HepG2 (cell line): ENCODE measurements around the gene SLC4A11. TPM values are rescaled to one million over a fixed set of nuclear protein-coding genes. Genes with fewer than 3 reads are reported as not detected.

Source experiments
- AGO2 ChIP-seq: fragments of 200-400 bp; formaldehyde crosslinking; optimal IDR thresholded peaks from 2 replicates; pipeline ENCODE3; 2017; ENCODE audit warnings: mild to moderate bottlenecking, low read depth, low read length, moderate library complexity
- BRCA1 ChIP-seq: sonication (generic); formaldehyde crosslinking; IDR thresholded peaks from 2 replicates; pipeline ENCODE4 v1.4.0; 2020; ENCODE audit warnings: missing genetic modification reagents
- CHCHD3 ChIP-seq: sonication (generic); formaldehyde crosslinking; IDR thresholded peaks from 2 replicates; pipeline ENCODE4 v1.8.0; 2022; ENCODE audit warnings: mild to moderate bottlenecking, missing genetic modification reagents, moderate library complexity
- ERF ChIP-seq: IDR thresholded peaks from 2 replicates; pipeline ENCODE4 v1.6.1; 2018; ENCODE audit warnings: missing biosample characterization, missing genetic modification reagents
- FOSL2 ChIP-seq: sonication (generic); formaldehyde crosslinking; IDR thresholded peaks from 2 replicates; pipeline ENCODE4 v1.4.0; 2020; ENCODE audit warnings: missing genetic modification reagents
- FOXM1 ChIP-seq: sonication (generic); formaldehyde crosslinking; IDR thresholded peaks from 2 replicates; pipeline ENCODE4 v1.5.0; 2020; ENCODE audit warnings: missing genetic modification reagents
- HDAC1 ChIP-seq: sonication (generic); formaldehyde crosslinking; IDR thresholded peaks from 2 replicates; pipeline ENCODE4 v1.5.1; 2020; ENCODE audit warnings: mild to moderate bottlenecking, missing genetic modification reagents
- HOXD1 ChIP-seq: sonication (generic); formaldehyde crosslinking; IDR thresholded peaks from 2 replicates; pipeline ENCODE4 v1.5.0; 2020; ENCODE audit warnings: missing genetic modification reagents
- KLF13 ChIP-seq: sonication (generic); formaldehyde crosslinking; IDR thresholded peaks from 2 replicates; pipeline ENCODE4 v1.4.0; 2020; ENCODE audit warnings: mild to moderate bottlenecking, missing genetic modification reagents
- MBNL3 ChIP-seq: fragments of 250-450 bp; sonication (Bioruptor Pico); conservative IDR thresholded peaks from 2 replicates; pipeline ENCODE4 v1.8.0; 2022; ENCODE audit warnings: mild to moderate bottlenecking, inconsistent platforms
- PHF20 ChIP-seq: sonication (generic); formaldehyde crosslinking; IDR thresholded peaks from 2 replicates; pipeline ENCODE4 v1.5.0; 2020; ENCODE audit warnings: mild to moderate bottlenecking, missing genetic modification reagents
- SNAPC2 ChIP-seq: sonication (generic); formaldehyde crosslinking; IDR thresholded peaks from 2 replicates; pipeline ENCODE4 v1.8.1; 2022; ENCODE audit warnings: mild to moderate bottlenecking, missing genetic modification reagents
- SYNCRIP ChIP-seq: fragments of 200-400 bp; formaldehyde crosslinking; IDR thresholded peaks from 2 replicates; pipeline ENCODE4 v1.6.1; 2018; ENCODE audit warnings: mild to moderate bottlenecking, low read depth, low read length; ENCODE audit not compliant: insufficient read depth
- TOPORS ChIP-seq: sonication (generic); formaldehyde crosslinking; IDR thresholded peaks from 2 replicates; pipeline ENCODE4 v1.8.0; 2023; ENCODE audit warnings: mild to moderate bottlenecking, missing genetic modification reagents
- ZNF10 ChIP-seq: sonication (generic); formaldehyde crosslinking; IDR thresholded peaks from 2 replicates; pipeline ENCODE4 v1.4.0; 2020; ENCODE audit warnings: mild to moderate bottlenecking, low read depth, missing genetic modification reagents, borderline replicate concordance
- ZNF619 ChIP-seq: sonication (generic); formaldehyde crosslinking; IDR thresholded peaks from 2 replicates; pipeline ENCODE4 v1.4.0; 2020; ENCODE audit warnings: mild to moderate bottlenecking, missing genetic modification reagents
- polyA plus RNA-seq, 8 experiments: library from polyadenylated mRNA; depleted of rRNA in 3 of 8; stranded (reverse) in 7 of 8; unstranded in 1 of 8; fragments of >200 nt; fragmentation: Illumina TruSeq in 4 of 8; extraction: Trizol in 4 of 8; gene quantifications; 2 replicates each; pipeline versions ENCODE4 v1.2.1 to v1.2.3, GENCODE V29; 2011 to 2016; ENCODE audit warnings: low read depth in 4 of 8, missing spikeins in 1 of 8, mixed read lengths in 1 of 8; ENCODE audit not compliant: insufficient read depth in 1 of 8
- total RNA-seq, 5 experiments: library from RNA; depleted of rRNA; stranded (reverse); fragments of >200 nt; fragmentation: Illumina TruSeq; extraction: Trizol; gene quantifications; 2 replicates each; pipeline ENCODE4 v1.2.3, GENCODE V29; 2016; ENCODE audit warnings: low read depth in 1 of 5
- TF ChIP-seq, protein P1 (sequence below): sonication (generic); formaldehyde crosslinking; IDR thresholded peaks from 2 replicates; pipeline ENCODE4 v1.5.1; 2020; ENCODE audit warnings: mild to moderate bottlenecking, missing genetic modification reagents
- TF ChIP-seq, protein P2 (sequence below): IDR thresholded peaks from 2 replicates; pipeline ENCODE4 v1.6.1; 2016; ENCODE audit warnings: low read depth, missing genetic modification reagents, missing compliant biosample characterization
- TF ChIP-seq, protein P3 (sequence below): sonication (generic); formaldehyde crosslinking; IDR thresholded peaks from 2 replicates; pipeline ENCODE4 v1.9.0; 2022; ENCODE audit warnings: low read depth, missing genetic modification reagents
- TF ChIP-seq, protein P4 (sequence below): sonication (generic); formaldehyde crosslinking; conservative IDR thresholded peaks from 2 replicates; pipeline ENCODE4 v1.4.0; 2020; ENCODE audit warnings: missing genetic modification reagents

The SLC4A11 gene
- total and polyA plus RNA-seq, 2 of the 13 experiments (the other 11 are each of a cell fraction or from before 2014, with no cell fraction given), result 3.9 to 27.0 TPM

DNA sequence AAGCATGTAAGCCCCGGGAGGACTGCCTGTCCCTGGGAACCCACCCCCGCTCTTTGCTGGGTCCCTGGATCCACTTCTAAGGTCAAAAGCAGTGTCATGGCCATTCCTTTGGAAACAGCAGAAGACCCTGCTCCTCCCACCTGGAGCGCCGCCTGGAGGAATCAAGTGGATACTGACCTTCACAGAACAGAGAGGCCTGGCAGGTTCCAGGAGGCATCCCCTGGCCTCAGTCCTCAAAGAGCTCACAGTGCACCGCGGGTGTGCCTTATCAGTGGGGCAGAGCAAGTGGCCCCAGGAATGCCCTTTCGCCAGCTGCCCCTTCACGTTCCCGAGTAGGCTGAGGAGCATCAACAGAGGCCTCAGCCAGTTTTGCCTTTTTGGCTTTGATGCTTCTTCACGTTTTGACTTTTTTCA is 11.1 kb upstream of the SLC4A11 start (continued):
- no peak for TF ChIP-seq HOXD1 (CRISPR knock-in tag)
- TF ChIP-seq, protein P1, sequence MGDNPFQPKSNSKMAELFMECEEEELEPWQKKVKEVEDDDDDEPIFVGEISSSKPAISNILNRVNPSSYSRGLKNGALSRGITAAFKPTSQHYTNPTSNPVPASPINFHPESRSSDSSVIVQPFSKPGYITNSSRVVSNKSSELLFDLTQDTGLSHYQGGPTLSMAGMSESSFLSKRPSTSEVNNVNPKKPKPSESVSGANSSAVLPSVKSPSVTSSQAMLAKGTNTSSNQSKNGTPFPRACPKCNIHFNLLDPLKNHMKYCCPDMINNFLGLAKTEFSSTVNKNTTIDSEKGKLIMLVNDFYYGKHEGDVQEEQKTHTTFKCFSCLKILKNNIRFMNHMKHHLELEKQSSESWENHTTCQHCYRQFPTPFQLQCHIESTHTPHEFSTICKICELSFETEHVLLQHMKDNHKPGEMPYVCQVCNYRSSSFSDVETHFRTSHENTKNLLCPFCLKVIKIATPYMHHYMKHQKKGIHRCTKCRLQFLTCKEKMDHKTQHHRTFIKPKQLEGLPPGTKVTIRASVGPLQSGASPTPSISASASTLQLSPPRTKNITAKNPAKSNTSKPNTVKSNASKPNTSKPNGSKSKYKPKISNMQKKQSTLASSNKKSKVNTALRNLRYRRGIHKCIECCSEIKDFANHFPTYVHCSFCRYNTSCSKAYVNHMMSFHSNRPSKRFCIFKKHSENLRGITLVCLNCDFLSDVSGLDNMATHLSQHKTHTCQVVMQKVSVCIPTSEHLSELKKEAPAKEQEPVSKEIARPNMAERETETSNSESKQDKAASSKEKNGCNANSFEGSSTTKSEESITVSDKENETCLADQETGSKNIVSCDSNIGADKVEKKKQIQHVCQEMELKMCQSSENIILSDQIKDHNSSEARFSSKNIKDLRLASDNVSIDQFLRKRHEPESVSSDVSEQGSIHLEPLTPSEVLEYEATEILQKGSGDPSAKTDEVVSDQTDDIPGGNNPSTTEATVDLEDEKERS (CRISPR knock-in tag), result peak; percentile 81; the same call in 1 of the 2 replicates
- TF ChIP-seq MBNL3 (CRISPR knock-in tag), result no peak
- TF ChIP-seq, protein P2, sequence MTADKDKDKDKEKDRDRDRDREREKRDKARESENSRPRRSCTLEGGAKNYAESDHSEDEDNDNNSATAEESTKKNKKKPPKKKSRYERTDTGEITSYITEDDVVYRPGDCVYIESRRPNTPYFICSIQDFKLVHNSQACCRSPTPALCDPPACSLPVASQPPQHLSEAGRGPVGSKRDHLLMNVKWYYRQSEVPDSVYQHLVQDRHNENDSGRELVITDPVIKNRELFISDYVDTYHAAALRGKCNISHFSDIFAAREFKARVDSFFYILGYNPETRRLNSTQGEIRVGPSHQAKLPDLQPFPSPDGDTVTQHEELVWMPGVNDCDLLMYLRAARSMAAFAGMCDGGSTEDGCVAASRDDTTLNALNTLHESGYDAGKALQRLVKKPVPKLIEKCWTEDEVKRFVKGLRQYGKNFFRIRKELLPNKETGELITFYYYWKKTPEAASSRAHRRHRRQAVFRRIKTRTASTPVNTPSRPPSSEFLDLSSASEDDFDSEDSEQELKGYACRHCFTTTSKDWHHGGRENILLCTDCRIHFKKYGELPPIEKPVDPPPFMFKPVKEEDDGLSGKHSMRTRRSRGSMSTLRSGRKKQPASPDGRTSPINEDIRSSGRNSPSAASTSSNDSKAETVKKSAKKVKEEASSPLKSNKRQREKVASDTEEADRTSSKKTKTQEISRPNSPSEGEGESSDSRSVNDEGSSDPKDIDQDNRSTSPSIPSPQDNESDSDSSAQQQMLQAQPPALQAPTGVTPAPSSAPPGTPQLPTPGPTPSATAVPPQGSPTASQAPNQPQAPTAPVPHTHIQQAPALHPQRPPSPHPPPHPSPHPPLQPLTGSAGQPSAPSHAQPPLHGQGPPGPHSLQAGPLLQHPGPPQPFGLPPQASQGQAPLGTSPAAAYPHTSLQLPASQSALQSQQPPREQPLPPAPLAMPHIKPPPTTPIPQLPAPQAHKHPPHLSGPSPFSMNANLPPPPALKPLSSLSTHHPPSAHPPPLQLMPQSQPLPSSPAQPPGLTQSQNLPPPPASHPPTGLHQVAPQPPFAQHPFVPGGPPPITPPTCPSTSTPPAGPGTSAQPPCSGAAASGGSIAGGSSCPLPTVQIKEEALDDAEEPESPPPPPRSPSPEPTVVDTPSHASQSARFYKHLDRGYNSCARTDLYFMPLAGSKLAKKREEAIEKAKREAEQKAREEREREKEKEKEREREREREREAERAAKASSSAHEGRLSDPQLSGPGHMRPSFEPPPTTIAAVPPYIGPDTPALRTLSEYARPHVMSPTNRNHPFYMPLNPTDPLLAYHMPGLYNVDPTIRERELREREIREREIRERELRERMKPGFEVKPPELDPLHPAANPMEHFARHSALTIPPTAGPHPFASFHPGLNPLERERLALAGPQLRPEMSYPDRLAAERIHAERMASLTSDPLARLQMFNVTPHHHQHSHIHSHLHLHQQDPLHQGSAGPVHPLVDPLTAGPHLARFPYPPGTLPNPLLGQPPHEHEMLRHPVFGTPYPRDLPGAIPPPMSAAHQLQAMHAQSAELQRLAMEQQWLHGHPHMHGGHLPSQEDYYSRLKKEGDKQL, result no peak
- TF ChIP-seq, protein P3, sequence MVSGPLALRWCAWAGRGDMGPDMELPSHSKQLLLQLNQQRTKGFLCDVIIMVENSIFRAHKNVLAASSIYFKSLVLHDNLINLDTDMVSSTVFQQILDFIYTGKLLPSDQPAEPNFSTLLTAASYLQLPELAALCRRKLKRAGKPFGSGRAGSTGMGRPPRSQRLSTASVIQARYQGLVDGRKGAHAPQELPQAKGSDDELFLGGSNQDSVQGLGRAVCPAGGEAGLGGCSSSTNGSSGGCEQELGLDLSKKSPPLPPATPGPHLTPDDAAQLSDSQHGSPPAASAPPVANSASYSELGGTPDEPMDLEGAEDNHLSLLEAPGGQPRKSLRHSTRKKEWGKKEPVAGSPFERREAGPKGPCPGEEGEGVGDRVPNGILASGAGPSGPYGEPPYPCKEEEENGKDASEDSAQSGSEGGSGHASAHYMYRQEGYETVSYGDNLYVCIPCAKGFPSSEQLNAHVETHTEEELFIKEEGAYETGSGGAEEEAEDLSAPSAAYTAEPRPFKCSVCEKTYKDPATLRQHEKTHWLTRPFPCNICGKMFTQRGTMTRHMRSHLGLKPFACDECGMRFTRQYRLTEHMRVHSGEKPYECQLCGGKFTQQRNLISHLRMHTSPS, result no peak
- no peak for TF ChIP-seq CHCHD3 (CRISPR knock-in tag)
- TF ChIP-seq ZNF619 (CRISPR knock-in tag), result peak; percentile 24; the same call in 1 of the 2 replicates
- TF ChIP-seq SYNCRIP, result no peak
- no peak for TF ChIP-seq HDAC1 (CRISPR knock-in tag)
- peak; percentile 86; the same call in 1 of the 2 replicates for TF ChIP-seq ERF (CRISPR knock-in tag)
- TF ChIP-seq, protein P4, sequence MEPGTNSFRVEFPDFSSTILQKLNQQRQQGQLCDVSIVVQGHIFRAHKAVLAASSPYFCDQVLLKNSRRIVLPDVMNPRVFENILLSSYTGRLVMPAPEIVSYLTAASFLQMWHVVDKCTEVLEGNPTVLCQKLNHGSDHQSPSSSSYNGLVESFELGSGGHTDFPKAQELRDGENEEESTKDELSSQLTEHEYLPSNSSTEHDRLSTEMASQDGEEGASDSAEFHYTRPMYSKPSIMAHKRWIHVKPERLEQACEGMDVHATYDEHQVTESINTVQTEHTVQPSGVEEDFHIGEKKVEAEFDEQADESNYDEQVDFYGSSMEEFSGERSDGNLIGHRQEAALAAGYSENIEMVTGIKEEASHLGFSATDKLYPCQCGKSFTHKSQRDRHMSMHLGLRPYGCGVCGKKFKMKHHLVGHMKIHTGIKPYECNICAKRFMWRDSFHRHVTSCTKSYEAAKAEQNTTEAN, result 0 out of 2 replicates have a peak, but pooled peaks have one; percentile 41
- no peak for TF ChIP-seq FOXM1 (CRISPR knock-in tag)
- no peak for TF ChIP-seq BRCA1 (CRISPR knock-in tag)
- peak; percentile 34 for TF ChIP-seq AGO2
- no peak for TF ChIP-seq KLF13 (CRISPR knock-in tag)
- no peak for TF ChIP-seq ZNF10 (CRISPR knock-in tag)
- TF ChIP-seq TOPORS (CRISPR knock-in tag), result no peak
- no peak for TF ChIP-seq SNAPC2 (CRISPR knock-in tag)
- TF ChIP-seq FOSL2 (CRISPR knock-in tag), result 0 out of 2 replicates have a peak, but pooled peaks have one; percentile 37
- TF ChIP-seq PHF20 (CRISPR knock-in tag), result no peak
